Activated CD8-positive, alpha-beta memory T cell treated with anti-CD3 and anti-CD28 coated beads, Interleukin-2, amount 50 U/mL, for 48 hours (primary cell): Measurements from ENCODE around the gene PRX.
A peak's percentile ranks its signal among the peaks of the same experiment; 100 is the strongest.
"Not testable (repeated sequence)": the region's sequence is repeated elsewhere in the genome, so short reads cannot be mapped to it uniquely, and the experiment has no call there.

Experiments used
- DNase-seq: peaks from one replicate; pipeline ENCODE4 v3.0.0-alpha.2; 2020

Gene PRX

DNA sequence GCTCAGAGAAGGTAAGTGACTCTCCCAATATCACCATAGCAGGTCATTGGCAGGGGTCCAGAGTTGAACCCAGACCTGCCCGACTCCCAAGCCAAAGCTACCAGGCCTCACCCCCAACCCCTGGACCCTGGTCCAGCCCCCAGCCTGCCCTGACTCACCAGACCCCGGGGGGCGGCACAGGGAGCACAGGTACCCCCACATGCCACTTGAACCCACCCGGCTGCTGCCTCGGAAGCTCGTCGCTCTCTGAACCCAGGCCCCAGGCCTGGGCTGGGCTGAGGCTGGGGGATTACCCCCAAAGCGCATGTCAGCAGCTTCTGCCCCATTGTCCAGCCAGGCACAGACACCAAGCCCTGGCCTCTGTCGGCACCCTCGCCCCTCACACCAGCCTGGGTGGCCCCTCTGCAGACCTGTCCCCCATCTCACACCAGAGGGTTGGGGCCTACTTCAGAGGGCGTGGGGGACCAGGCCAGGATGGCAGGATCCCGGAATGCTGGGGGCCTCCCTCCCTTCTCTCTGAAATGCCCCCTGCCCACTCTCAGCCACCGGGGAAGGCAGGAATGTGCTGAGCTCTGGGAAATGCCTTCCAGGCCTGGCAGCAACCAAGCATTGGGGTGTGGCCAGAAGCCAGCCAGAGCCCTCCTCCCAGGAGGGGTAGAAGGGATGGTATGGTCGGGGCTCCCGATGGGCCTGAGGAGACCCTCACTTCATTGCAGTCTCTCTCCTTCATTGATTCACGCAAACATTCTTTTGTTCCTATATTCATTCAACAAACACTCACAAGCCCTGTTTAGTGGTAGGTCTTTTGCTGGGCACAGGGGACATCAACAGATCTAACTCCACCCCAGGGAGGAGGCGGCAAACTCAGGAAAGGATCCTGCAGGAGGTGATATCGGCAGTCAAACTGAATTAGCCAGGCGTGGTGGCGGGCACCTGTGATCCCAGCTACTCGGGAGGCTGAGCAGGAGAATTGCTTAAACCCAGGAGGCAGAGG, 1.7 kb upstream of the PRX start:
- no peak for DNase-seq

GRCh38 chr19:40412866-40413265, 312 bp downstream of the PRX start:
- no peak for DNase-seq

DNA sequence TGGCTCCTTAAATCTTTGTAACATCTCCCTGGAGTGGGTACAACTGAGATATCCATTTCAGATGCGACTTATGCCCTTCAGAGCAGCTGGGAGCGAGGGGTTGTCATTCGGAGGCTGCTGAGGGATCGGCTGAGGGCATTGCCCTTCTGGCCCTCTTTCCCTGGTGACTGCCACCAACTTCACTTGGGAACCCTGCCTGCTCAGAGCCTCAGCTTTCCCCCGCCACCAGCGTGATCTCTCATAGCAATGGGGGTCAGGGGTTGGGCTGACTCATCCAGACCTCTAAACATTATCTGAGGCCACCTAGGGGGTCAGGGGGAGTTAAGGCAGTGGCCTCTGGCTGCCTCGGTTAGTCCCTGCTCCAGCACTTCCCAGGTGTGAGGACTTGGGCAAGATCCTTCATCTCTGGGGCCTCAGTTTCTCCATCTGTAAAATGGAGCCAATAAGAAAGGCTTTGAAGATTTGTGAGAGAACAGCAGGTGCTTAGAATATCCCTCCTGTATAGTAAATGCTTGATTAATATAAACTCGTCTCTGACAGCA, 1.1 kb downstream of the PRX start:
- DNase-seq, result no peak

DNA sequence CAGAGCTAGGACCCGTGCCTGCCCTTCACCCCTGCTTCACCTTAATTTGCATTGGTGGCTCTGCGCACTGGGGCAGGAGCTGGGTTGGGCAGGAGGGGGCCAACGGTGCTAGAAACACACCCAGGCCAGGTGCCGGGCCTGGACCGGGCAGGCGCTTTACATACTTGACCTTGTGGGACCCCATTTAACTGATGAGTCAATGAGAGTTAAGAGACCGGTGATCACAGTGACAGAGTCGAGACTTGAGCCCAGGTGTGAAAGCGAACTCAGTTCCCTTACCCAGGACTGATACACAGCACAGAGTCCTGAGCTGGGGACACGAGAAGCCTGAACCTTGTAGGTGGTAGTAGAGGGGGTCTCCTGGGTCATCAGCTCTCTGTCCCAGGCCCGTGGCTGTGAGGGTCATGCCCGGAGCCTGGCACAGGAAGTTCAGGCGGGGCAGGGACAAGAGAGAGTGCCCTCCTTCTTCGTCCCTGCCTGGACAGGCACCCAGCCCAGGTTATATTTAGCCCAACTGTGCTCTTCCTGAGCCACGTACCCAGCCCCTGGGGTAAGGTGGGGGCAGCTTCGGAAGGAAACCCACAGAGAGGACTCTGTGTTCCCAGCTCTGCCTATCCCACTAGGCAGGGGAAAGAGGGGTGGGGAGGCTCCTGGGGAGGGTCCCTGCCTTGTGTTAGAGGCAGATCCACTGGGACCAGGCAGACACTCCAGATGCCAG, 1.9 kb downstream of the PRX start:
- no peak for DNase-seq

DNA sequence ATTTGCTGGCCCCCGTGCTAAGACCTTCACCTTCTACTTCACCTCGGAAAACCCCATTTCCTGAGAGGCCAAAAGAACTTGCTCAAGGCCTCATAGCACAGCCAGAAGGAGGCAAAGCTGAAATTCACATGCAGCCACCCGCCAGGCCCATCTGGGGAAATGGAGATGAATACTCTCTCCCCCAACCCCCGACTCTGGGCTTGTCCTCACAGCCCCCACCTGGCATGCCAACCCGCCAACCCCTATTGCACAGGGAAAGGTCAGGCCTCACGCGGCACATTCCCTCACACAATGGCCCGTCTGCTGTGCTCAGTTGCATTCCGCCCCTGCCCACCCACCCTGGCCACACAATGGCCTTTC, 3.2 kb downstream of the PRX start:
- DNase-seq, result no peak

- not testable (repeated sequence) for DNase-seq
These were observed 4.6 kb downstream of the PRX start for GRCh38 chr19:40408598-40408925.

DNA sequence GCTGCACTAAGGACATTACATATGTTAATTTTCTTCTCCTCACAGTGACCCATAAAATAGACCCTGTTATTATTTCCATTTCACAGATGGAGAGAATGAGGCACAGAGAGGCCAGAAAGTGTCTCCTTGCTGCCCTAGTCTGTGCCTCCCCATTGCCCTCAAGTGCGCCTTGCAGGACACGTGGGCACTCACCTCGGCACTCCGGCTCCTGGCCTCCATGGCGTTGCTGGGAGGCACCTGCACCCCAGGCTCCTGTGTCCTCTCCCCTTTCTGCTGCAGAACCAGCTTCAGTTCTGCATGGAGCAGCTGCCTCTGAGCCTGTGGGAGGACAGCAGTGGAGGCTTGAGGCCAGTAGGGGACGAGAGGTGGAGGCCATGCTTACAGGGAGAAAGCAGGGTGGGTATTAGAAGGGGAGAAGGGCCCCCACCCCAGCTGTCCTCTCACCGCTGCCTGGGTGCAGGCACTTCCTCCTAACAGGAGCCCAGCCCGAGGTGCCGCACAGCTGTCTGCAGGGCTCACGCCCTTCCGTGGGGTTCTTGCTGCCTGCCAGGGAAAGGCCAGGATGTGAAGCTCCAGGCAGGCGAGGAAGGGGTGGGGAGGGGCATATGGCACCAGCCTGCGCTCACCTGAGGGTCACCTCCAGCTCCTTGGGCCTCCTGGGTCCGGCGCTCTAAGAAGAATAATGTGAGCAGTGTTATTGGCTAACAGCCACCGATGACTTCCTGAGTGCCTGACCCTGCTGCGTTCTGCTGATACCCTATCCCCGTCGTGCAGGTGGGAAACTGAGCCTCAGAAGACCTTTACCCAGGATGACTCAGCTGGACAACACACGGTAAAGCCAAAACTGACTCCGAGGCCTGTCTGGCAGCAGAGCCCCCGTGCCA, 5.2 kb downstream of the PRX start:
- no peak for DNase-seq

GRCh38 chr19:40403262-40403984, 9.8 kb downstream of the PRX start:
- peak; percentile 90 for DNase-seq

DNA sequence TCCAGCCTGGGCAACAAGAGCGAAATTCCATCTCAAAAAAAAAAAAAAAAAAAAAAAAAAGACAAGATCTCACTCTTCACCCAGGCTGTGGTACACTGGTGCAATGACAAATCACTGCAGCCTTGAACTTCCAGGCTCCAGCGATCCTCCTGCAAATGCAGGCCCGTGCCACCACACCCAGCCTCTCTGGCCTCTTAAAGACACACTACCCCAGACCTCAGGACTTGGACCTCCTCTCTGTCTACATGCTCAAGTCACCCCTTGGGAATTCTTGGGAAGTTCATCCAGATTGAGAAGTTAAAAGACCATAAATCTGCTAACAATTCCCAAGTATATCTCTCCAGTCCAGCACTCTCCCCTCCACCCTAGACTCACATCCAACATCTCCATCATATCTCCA, 12.6 kb downstream of the PRX start:
- DNase-seq, result no peak

GRCh38 chr19:40398417-40399131, 14.6 kb downstream of the PRX start:
- DNase-seq, result peak; percentile 75

GRCh38 chr19:40397568-40397906, 15.6 kb downstream of the PRX start:
- no peak for DNase-seq

- DNase-seq, result no peak
These were observed 16.2 kb downstream of the PRX start for GRCh38 chr19:40396886-40397567.

DNA sequence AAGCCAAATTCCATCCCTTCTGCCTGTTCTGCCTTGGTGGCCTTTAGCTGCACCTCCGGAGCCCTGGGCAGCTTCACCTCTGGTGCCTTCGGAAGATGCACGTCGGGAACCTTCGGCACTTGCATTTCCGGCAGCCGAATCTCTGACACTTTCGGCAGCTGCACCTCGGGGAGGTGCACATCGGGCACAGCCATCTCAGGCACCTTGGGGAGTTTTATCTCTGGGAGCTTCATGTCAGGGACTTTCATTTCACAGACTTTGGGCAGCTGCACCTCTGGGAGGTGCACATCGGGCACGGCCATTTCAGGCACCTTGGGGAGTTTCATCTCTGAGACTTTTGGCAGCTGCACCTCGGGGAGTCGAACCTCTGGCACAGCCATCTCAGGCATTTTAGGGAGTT, 17.2 kb downstream of the PRX start:
- DNase-seq, result no peak

DNA sequence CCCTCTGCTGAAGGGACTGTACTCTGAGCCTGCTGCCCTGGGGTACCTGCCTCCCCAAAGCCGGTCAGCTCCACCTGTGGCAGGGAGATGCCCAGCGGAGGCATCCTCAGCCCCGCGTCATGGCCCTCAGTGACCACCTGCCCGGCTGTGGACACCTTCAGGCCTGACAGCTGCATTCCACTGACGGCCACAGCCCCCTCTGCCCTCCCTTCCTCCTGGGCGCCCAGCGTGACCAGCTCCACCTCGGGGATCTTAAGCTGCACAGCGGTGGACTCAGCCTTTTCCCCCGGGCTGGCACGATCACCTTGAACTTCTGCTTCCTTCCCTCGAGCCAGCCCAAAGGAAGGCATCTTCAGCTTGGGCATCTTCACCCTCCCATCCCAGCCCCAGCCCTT, 18.4 kb downstream of the PRX start:
- DNase-seq, result no peak

- DNase-seq, result no peak
These were observed 19.0 kb downstream of the PRX start for GRCh38 chr19:40393894-40394815.

DNA sequence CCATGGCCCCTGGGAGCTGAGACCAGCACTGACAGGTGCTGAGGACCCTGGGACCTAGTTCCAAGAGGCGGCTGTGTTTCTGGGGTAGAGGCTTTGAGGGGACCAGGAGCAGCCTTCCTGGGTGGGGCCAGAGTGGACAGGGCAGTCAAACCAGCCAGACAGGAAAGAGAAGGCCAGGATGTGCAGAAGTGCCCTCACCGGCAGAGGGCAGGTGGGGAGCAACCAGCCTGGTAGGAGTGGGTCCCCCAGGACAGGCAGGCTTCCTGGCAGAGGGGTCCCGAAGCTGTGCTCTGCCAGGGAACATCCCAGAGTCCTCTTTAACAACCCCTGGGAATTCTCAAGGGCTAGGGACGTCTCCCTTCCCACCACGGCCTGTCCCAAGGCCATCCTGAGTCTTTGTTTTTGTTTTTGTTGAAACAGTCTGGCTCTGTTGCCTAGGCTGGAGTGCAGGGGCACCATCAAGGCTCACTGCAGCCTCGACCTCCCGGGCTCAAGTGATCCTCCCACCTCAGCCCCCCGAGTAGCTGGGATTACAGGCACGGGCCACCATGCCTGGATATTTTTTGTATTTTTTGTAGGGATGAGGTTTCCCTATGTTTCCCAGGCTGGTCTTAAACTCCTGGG, 20.2 kb downstream of the PRX start:
- no peak for DNase-seq

DNA sequence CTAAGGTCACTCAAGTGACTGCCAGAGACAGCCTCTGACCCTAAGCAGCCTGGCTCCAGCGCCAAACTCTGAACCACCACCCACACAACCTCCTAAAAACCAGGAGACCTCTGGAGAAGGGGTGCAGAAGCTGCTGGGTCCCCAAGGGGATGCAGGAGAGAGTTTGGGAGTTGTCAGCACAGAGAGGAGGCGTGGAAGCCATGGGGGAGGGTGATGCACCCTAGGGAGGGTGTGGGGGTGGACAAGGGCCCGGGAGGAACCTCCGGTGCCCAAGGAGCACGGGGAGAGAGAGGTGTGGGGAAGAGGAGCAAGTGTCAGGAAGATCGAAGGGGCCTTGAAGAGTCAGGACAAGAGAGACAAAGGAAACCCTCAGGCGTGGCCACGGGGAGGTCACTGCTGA, 21.1 kb downstream of the PRX start:
- no peak for DNase-seq

GRCh38 chr19:40390084-40390742, 23.0 kb downstream of the PRX start, which contains the start of gene HIPK4:
HIPK4 (minus strand) TSS chr19:40390181; CDS start chr19:40389902, 279 bp downstream.
- DNase-seq, result no peak
